ENCODE results near the gene NLN.
"Not testable (repeated sequence)": the region's sequence is repeated elsewhere in the genome, so short reads cannot be mapped to it uniquely, and the experiment has no call there.

The NLN gene

GRCh38 chr5:65834306-65834705 is 112.3 kb downstream of the NLN start:
- DNase-seq = no peak

- DNase-seq = no peak
Measured at GRCh38 chr5:65835191-65835590, 113.2 kb downstream of the NLN start.

GRCh38 chr5:65837139-65837538 is 115.1 kb downstream of the NLN start:
- DNase-seq = no peak

- not testable (repeated sequence) for DNase-seq
Measured at GRCh38 chr5:65839170-65839569, 117.2 kb downstream of the NLN start.

- DNase-seq = no peak
Measured at GRCh38 chr5:65840071-65840470, 118.1 kb downstream of the NLN start.

DNA sequence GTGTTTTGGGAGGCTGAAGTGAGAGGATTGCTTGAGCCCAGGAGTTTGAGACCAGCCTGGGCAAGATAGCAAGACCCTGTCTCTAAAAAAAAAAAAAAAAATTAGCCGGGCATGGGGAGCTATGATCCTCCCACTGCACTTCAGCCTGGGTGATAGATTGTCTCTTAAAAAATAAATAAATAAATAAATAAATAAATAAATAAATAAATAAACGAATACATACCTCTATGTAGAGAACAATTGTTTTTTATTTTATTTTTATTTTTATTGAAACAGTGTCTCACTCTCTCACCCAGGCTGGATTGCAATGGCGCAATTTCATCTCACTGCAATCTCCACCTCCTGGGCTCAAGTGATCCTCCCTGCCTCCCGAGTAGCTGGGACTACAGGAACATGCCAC is 122.8 kb downstream of the NLN start:
- DNase-seq = not testable (repeated sequence)

- DNase-seq = no peak
Measured at GRCh38 chr5:65846101-65846500, 124.1 kb downstream of the NLN start.

- not testable (repeated sequence) for DNase-seq
Measured at GRCh38 chr5:65847019-65847418, 125.0 kb downstream of the NLN start.

GRCh38 chr5:65849918-65850317 is 127.9 kb downstream of the NLN start:
- not testable (repeated sequence) for DNase-seq

DNA sequence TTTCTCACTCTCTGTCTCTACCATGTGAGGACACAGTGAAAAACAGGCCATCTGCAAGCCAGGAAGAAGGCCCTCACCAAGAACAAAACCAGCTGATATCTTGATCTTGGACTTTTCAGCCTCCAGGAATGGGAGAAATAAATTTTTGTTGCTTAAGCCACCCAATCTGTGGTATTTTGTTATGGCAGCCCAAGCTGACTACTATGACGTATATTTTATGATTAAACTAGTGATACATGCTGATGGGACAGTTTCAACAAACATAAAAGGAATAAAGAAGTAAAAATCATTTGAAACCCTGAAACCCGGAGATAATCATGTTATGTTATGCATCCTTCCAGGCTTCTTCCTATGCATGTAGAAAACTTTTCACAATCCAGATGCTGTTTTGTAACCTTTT is 132.9 kb downstream of the NLN start:
- DNase-seq = no peak

GRCh38 chr5:65855766-65856315 is 133.8 kb downstream of the NLN start:
- no peak for DNase-seq

GRCh38 chr5:65856520-65856919 is 134.5 kb downstream of the NLN start:
- DNase-seq = no peak

DNA sequence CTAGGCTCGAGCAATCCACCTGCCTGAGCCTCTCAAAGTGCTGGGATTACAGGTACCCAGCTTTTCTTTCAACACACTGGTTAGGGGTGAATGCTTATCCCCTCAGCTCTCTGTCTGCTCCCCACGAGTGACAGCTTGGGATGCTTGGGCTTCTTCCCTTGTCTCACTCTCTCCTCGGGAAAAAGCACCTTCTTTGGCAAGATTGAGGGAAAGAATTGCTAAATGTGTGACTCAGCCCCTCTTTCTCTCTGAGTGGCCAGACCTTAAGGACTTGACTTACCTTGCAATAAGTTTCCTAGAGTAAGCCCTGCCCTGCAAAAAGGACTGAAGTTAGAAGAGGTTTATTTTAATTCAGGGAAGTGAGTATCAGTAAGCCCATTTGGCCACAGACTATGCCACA is 136.3 kb downstream of the NLN start:
- DNase-seq = no peak

DNA sequence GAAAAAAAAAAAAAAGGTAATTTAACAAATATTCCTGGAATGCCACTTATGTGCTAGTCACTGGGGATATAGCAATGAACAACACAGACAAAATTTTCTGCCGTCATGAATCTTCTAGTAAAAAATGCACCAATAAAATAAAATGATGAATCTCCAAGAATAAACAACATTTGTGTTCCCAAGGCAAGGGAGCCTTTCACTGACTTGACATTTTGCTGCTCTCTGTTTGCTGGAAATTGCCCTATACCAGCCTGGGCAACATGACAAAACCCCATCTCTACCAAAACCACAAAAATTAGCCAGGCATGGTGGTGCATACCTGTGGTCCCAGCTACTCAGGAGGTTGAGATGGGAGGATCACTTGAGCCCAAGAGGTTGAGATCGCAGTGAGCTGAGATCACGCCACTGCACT is 139.8 kb downstream of the NLN start:
- no peak for DNase-seq

GRCh38 chr5:65862384-65862783 is 140.4 kb downstream of the NLN start:
- DNase-seq = no peak

DNA sequence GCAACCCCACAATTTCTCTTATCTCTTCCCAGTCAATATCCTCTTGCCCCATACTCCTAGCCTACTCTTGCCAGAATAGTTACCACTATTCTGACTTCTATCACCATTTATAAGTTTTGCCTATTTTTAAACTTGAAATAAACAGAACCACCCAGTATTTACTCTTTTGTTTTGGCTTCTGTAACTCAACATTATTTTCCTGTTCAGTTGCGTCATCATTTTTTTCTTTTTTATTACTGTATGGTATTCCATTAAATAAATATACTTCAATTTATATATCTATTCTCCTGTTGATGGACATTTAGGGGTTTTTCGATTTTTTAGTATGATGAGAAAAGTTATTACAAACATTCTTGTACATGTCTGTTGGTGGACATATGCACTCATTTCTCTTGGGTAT is 141.7 kb downstream of the NLN start:
- no peak for DNase-seq

- no peak for DNase-seq
Measured at GRCh38 chr5:65866837-65867521, 145.0 kb downstream of the NLN start.

DNA sequence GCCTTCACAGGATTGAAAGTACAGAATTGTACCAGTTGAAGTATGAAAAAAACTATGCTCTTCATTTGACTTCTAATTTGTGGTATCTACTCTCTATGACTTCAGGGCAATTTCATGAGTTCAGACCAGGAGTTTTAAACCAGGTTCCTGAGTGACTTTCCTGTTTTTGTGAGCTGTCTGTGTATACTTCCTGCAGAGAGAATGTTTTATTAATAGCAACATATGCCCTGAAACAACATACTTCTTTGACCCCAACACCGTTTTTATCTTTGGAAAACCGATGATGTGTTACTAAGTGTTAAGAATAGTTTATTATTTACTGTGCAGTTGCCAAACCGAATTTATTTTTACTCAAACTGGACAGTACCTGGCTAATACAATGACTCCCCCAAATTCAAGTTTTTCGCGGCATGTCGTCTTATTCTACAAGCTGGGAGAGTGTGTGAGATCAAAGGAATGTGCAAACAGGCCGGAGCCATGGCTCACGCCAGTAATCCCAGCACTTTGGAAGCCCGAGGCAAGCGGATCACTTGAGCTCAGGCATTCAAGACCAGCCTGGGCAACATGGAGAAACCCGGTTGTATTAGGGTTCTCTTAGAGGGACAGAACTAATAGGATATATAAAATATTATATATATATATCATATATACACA is 145.7 kb downstream of the NLN start:
- no peak for DNase-seq

DNA sequence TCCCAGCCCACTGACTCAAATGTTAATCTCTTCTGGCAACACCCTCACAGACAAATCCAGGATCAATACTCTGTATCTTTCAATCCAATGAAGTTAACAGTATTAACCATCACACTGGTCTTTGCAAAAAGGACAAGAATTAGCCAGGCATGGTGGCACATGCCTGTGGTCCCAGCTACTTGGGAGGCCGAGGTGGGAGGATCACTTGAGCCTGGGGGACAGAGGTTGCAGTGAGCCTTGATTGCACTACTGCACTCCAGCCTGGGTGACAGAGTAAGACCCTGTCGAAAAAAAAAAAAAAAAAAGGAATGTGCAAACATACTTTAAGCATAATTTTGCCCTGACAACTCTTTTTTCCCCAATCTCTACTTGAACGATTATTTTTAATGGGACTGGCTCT is 146.5 kb downstream of the NLN start:
- no peak for DNase-seq

- DNase-seq = no peak
Measured at GRCh38 chr5:65871182-65871581, 149.2 kb downstream of the NLN start.

GRCh38 chr5:65871776-65872175 is 149.8 kb downstream of the NLN start:
- DNase-seq = not testable (repeated sequence)

- DNase-seq = no peak
Measured at GRCh38 chr5:65873181-65873750, 151.3 kb downstream of the NLN start.

DNA sequence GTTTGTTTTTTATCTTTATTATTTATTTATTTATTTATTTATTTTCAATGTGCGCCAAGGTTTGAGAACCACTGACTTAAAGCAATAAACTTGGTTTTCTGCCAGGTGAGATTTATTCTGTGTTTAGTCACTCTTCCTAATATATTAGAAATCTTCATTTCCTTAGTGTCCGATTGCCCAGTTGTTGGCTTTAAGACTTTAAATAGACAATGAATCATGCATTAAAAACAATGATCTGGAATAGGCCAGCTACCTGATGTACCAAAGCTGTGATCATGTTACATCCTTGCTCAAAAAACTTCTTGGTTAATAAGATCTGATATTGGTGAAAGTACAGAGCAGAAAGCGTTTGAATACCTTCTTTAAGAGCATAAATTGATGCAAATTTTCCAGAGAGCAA is 152.2 kb downstream of the NLN start:
- no peak for DNase-seq

DNA sequence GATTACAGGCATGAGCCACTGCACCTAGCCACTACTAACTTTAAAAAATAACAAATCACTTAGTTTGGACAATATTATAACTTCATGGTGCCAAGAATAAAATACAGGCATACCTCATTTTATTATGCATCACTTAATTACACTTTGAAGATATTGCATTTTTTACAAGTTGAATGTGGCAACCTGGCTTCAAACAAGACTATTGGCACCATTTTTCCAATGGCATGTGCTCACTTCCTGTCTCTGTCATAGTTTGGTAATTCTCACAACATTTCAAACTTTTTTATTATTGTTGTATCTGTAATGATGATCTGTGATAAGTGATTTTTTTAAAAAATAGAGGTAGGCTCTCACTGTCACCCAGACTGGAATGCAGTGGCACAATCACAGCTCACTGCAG is 154.5 kb downstream of the NLN start:
- no peak for DNase-seq
